Embryonic facial prominence (tissue), 1 donor: Measurements from ENCODE around the gene RAI2.
"Not testable (repeated sequence)": the region's sequence is repeated elsewhere in the genome, so short reads cannot be mapped to it uniquely, and the experiment has no call there.

ENCODE experiments used
- DNase-seq: peaks from one replicate; pipeline ENCODE4 v3.0.0-alpha.2; 2016; ENCODE audit errors: extremely low spot score

RAI2 gene

DNA sequence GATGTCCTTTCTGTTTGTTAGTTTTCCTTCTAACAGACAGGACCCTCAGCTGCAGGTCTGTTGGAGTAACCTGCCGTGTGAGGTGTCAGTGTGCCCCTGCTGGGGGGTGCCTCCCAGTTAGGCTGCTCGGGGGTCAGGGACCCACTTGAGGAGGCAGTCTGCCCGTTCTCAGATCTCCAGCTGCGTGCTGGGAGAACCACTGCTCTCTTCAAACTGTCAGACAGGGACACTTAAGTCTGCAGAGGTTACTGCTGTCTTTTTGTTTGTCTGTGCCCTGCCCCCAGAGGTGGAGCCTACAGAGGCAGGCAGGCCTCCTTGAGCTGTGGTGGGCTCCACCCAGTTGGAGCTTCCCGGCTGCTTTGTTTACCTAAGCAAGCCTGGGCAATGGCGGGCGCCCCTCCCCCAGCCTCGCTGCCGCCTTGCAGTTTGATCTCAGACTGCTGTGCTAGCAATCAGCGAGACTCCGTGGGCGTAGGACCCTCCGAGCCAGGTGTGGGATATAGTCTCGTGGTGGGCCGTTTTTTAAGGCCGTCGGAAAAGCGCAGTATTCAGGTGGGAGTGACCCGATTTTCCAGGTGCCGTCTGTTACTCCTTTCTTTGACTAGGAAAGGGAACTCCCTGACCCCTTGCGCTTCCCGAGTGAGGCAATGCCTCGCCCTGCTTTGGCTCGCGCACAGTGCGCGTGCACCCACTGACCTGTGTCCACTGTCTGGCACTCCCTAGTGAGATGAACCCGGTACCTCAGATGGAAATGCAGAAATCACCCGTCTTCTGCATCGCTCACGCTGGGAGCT, 74.3 kb downstream of the RAI2 start:
- DNase-seq, result not testable (repeated sequence)

DNA sequence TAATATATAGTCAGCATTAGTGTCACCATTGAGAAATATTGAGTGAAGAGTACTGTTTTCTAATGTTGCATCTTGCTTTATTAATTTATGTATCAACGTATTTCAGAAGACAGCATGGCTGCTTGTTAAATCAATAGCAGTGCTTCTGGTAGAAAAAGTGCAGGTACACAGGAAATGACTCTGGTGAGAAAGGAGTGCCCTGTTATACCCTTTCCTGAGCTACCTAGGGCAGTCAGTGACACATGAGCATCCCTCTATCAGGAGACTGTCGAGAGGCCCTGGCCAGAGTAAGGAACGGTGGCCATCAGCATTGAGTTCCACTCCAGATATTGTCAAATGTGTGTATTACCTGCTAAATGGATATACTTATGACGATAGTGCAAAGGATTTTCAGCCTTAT, 81.7 kb downstream of the RAI2 start:
- no peak for DNase-seq

DNA sequence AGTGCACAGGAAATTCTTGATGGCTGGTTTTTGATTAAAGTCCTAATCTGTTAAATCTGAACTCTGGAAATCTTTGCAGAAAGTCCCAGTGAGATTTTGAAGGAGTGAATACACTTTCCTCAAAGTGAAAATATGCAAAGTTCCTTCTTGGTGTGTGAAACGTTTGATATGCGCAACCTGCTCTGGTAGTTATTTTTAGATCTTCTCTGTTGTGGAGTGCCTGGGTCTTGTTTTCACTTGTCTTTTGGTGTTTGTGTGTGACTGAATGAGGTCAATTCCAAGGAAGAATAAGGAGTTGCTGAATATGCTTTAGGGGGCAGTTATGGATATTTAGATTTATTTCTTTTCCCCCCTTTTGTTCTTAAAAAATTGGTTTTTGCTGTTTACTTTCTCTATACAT, 82.1 kb downstream of the RAI2 start:
- no peak for DNase-seq

DNA sequence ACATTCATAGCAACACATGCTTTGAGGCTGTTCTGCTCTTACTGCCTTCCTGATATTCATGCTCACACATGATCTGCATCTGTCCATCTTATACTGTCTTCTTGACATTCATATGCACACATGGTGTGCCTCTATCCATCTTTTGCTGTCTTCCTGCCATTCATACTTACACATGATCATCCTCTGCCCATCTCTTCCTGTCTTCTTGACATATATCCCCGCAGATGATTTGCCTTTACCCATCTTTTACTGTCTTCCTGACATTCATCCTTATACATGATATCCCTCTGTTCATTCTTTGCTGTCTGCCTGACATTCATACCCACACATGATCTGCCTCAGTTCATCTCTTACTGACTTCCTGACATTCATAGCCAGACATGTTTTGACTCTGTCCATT, 87.0 kb downstream of the RAI2 start:
- DNase-seq, result no peak

DNA sequence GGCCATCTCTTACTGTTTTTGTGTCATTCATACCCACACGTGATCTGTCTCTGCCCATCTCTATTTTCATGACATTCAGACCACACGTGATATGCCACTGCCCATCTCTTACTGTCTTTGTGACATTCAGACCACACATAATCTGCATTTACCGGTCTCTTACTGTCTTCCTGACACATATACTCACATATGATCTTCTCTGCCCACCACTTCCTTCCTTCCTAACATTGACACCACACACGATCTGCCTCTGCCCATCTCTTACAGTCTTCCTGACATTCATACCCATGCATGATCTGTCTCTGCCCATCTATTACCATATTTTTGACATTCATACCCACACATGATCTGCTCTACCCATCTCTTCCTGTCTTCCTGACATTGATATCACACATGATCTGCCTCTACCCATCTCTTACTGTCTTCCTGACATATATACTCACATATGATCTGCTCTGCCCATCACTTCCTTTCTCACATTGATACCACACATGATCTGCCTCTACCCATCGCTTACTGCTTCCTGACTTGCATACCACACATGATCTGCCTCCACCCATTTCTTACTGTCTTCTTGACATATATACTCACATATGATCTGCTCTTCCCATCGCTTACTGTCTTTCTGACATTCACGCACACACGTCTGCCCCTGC, 87.7 kb downstream of the RAI2 start:
- DNase-seq, result no peak

DNA sequence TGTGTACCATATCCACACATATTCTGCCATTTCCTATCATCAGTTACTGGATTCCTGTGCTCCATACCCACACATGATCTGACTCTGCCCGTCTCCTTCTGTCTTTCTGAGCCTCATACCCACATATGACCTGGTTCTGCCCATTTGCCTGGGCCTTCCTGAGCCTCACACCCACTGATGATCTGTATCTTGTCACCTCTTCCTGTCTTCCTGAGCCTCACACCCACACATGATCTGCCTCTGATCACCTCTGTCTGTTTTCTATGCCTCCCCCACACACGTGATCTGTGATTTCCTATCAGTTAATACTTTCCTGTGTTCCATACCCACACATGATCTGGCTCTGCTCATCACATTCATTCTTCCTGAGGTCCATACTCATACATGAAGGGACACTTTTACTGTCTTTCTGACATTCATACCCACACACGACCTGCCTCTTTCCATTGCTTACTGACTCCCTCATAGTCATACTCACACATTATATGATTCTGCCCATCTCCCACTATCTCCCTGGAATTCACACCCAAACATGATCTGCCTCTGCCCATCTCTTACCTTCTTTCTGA, 91.3 kb downstream of the RAI2 start:
- no peak for DNase-seq

DNA sequence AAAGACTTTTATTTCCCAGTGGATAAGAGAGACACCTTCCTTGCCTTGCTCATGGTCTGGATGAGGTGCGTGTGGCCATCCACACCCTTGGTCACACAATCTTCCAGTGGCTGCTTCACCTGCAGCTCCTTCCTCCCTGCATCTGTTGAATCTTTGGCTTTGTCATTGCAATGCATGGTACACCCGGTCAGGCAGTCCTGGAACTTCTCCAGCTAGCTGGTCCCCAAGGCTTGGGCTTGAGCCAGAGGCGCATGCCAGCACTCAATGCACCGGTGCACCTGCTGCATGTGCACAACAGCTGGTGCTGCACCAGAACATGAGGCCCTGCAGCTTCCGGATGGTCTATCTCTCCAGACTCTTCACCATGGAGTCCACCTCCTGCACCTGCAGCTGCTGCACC, 92.1 kb downstream of the RAI2 start:
- DNase-seq, result no peak

DNA sequence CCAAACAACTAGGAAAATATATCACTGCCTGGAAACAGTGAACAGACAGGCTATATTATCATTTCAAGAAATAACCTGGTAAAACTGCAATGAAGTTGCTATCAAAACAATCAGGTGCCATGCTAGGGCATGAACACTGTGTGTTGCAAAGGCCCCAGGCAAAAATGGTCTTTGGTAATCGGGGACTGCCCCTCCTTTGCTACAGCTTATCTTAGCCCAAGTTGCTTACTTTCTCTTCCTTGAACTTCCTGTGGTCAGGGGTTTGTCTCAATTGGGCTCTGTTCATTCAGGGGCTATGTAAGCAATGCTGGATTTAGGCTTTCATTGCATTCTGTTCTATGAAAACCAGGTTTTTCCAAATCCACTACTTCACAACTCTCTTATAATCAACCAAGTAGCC, 93.4 kb downstream of the RAI2 start:
- no peak for DNase-seq

DNA sequence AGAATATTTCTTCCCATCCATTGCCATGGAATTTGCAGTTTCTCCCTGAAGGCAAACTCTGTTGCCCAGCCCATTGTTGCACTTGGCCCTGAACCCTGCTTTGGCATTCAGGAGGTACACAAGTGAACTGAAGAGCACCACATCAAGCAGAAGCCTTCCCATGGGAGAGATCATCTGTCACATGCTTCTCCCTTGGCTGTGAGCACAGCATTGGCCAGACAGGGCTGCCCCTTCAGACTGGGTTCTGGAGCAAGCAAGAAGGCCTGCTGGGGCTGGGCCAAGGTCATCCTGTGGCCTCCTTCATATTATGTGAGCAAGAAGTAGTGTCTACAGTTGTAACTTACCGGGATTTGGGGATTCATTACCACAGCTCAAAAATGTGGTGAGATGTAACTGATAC, 101.1 kb downstream of the RAI2 start:
- no peak for DNase-seq

DNA sequence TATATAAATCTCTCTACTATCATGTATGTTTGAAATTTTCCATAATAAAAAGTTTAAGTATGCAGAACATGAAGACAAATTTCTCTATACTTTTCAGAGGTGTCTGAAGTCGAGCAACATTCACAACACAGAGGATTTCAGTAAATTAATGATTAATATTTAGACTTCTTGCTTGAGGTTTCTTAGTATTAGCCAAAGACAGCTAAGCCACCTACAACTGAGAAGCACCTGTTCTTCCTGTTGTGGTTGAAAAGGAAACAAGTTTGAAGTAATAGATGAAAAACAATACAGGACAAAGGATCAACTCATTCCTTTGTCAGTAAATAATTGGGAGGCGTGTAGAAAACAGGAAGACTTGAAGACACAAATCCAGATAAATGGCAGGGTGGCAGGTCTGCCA, 102.7 kb downstream of the RAI2 start:
- DNase-seq, result no peak

DNA sequence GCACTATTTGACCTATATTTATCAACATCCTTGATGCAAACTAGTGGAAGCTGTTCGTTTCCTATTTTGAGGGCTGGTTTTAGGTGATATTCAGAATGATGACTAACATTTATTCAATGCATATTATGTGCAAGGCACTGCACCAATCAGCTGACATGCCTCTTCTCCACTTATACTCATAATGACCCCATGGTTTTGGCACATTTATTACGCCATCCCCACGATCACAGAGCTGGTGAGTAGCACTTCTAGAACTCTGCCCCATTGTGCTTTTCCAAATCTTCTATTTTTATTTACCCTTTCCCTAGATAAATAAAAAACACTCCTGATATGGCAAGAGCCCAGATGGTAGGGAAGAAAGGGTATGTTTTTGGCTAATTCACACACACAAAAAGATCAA, 110.7 kb downstream of the RAI2 start:
- DNase-seq, result no peak
